ENCODE data around the gene JARID2. TPM values are rescaled to one million over a fixed set of nuclear protein-coding genes. Genes with fewer than 3 reads are reported as not detected.

JARID2 gene
- total and polyA plus RNA-seq, 9 of the 15 experiments (the other 6 are each of a cell fraction or from before 2014, with no cell fraction given), result 5.0 to 29.0 (median 15.6) TPM

GRCh38 chr6:15399641-15400470 is 154.0 kb downstream of the JARID2 start (continued):
- TF ChIP-seq NFYB (IDR thresholded peaks at IDR 0.05; ENCODE audit: extremely low read depth, insufficient read length) (no peak), MAZ (CRISPR knock-in tag; conservative IDR thresholded peaks at IDR 0.05 in 1 of 2, IDR thresholded peaks at IDR 0.05 in 1 of 2) (peak; percentile 67 to 78), KLF6 (CRISPR knock-in tag; IDR thresholded peaks at IDR 0.05; ENCODE audit: borderline replicate concordance) (no peak), ARID1B (IDR thresholded peaks at IDR 0.05) (peak; percentile 60; the same call in 1 of the 2 replicates), PTTG1 (tag; IDR thresholded peaks at IDR 0.05; ENCODE audit: low read depth) (no peak), DPF2 (IDR thresholded peaks at IDR 0.05) (peak; percentile 48), ZNF263 (CRISPR knock-in tag; IDR thresholded peaks at IDR 0.05; ENCODE audit: borderline replicate concordance) (0 out of 2 replicates have a peak, but pooled peaks have one; percentile 21), REST (IDR thresholded peaks at IDR 0.05; ENCODE audit: borderline replicate concordance) (peak; percentile 51; the same call in 1 of the 2 replicates), REST (CRISPR knock-in tag; IDR thresholded peaks at IDR 0.05; ENCODE audit: low read depth) (no peak), FOXA1 (IDR thresholded peaks at IDR 0.05; ENCODE audit: borderline replicate concordance) (no peak), ZNF277 (CRISPR knock-in tag; IDR thresholded peaks at IDR 0.05; ENCODE audit: borderline replicate concordance) (no peak), SOX6 (IDR thresholded peaks at IDR 0.05) (peak; percentile 83), NCOA6 (IDR thresholded peaks at IDR 0.05) (no peak)

Measured in K562 (cell line).